Measurements from ENCODE around the gene CYP46A1.

CYP46A1 gene

DNA sequence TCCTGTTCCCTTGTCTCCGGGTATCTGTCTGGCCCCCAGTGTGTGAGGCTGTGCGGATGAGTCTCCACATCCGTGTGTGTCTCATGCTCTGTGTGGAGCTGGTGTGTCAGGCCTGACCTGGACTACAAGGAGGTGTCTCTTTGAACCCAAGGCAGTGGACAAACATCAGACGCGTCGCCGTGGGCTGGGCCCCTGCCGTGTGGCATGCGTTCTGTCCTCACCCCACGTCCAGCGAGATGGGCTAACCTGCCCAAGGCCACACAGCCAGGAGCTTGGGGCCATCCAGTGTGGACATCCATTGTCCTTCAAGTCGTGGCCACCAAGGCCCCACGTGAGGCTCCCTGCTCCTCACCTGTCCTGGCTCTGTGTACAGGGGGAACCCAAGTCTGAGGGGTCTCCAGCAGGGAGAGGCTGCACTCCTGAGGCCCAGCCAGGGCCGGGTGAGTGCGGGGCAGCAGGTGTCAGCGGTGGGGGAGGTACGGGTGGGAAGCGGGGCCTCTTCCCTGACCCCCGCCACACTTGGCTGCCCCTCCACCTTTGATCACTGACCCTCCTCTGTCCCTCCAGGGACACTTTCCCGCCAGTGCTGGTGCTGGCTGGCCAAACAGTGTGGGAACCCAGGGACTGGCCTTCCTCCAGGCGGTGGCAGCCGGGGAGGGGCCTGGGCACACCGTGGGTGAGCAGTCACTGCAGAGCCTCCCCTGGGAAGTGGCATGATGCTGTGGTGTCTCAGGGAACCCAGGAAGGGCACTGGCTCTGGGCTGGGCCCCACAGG, 48.5 kb downstream of the CYP46A1 start:
- H3K9ac ChIP-seq (ENCODE audit: low read length), result no peak overlapping the region
- H3K9me3 ChIP-seq (ENCODE audit: control insufficient read depth, insufficient read depth, low read depth, low read length), result no peaks in the 10 kb centered on the region
- H3K4me1 ChIP-seq (ENCODE audit: control insufficient read depth, insufficient read depth, low read length), result peaks cover 6% of the 10 kb centered on the region
- no peak overlapping the region for H3K27ac ChIP-seq (ENCODE audit: low read depth, low read length)
- no peak overlapping the region for H3K4me3 ChIP-seq (ENCODE audit: low read depth, low read length)
- no peaks in the 10 kb centered on the region for H3K27me3 ChIP-seq (ENCODE audit: control insufficient read depth, insufficient read depth, low read length)
- no peaks in the 10 kb centered on the region for H3K36me3 ChIP-seq (ENCODE audit: control insufficient read depth, insufficient read depth, low read length)

DNA sequence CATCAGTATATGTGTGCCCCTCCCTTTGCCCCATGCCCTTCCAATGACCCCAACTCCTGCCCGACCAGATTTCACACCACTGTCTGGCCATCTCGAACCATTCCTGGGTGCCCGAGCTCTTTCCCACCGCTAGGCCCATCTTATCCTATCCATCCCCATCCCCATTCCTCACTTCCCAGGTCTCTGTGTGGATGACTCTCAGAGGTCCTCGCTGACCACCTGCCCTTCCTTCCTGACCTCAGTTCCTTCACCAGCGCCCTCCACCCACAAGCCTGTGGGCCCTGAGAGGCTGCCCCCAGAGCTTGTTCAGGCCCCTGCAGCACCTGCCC, 49.1 kb downstream of the CYP46A1 start:
- H3K4me3 ChIP-seq (ENCODE audit: low read depth, low read length), result no peak overlapping the region
- peaks cover 6% of the 10 kb centered on the region for H3K4me1 ChIP-seq (ENCODE audit: control insufficient read depth, insufficient read depth, low read length)
- no peak overlapping the region for H3K9ac ChIP-seq (ENCODE audit: low read length)
- H3K36me3 ChIP-seq (ENCODE audit: control insufficient read depth, insufficient read depth, low read length), result no peaks in the 10 kb centered on the region
- H3K27me3 ChIP-seq (ENCODE audit: control insufficient read depth, insufficient read depth, low read length), result no peaks in the 10 kb centered on the region
- H3K27ac ChIP-seq (ENCODE audit: low read depth, low read length), result no peak overlapping the region
- no peaks in the 10 kb centered on the region for H3K9me3 ChIP-seq (ENCODE audit: control insufficient read depth, insufficient read depth, low read depth, low read length)

DNA sequence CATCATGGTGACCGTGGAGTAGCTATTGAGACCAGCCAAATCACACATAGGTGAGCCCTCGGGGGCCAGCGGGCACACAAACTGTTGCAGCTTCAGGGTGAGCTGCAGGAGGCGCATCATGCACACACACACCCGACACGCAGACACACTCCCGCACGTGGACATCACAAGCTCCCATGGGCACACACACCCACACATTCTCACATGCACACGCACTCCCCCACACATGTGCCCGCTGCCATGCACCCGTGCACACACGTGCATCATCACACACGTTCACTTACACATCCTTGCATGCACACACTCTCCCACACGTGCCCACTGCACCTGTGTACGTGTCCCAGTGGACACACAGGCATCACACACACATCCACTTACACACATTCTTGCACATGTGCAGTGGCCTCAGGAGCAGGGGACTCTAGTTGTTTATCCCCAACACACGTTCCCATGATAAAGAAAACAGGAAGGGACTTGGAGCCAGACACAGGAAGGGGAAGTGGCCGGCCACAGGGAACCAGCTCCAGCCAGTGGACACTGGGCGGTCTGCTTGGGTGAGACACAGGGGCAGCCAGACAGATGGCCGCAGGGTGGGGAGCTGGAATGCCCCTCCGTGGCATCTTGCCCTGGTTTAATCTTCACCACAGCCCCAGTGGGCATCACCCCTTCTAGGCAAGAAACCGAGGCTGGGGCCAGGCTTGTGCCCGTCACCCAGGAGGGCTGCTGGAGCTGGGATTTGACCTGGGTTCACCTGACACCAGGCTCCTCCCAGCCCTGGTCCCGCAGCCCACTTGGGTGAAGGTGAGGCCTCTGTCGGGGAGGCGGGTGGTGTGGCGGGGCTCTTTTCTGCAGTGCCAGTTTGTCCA, 49.7 kb downstream of the CYP46A1 start:
- H3K9me3 ChIP-seq (ENCODE audit: control insufficient read depth, insufficient read depth, low read depth, low read length), result no peaks in the 10 kb centered on the region
- no peaks in the 10 kb centered on the region for H3K36me3 ChIP-seq (ENCODE audit: control insufficient read depth, insufficient read depth, low read length)
- peaks cover 6% of the 10 kb centered on the region for H3K4me1 ChIP-seq (ENCODE audit: control insufficient read depth, insufficient read depth, low read length)
- H3K27me3 ChIP-seq (ENCODE audit: control insufficient read depth, insufficient read depth, low read length), result no peaks in the 10 kb centered on the region
- H3K9ac ChIP-seq (ENCODE audit: low read length), result no peak overlapping the region
- no peak overlapping the region for H3K4me3 ChIP-seq (ENCODE audit: low read depth, low read length)
- H3K27ac ChIP-seq (ENCODE audit: low read depth, low read length), result no peak overlapping the region

DNA sequence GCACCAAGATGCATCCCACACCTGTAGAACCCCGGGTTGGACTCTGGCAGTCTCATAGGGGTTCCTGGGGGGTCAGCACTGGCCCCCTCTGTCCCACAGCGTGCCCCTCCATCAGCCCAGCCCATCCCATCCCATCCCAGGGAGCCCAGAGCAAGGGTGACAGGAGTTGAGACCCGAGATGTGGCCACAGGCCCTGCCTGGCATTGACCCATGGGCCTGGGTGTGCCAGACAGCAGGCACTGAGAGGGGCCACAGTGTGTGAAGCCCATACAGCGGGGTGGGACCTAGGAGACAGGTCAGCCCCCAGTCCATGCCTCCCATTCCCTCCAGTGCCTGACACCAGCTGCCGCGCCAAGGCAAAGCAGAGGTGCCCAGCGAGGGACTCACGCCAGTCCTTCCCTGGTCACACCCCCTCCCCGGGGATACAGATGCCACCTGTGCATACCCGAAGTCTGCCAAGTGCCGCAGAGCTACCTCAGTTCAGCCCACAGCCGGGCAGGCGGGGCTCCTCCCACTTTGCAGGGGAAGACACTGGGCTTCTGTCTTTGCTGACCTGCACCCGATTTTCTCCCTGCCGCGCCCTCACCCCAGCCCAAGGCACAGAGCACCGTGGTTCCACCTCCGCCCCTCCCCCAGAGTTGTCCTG, 50.4 kb downstream of the CYP46A1 start:
- Histone ChIP-seq H3K27me3 (ENCODE audit: control insufficient read depth, insufficient read depth, low read length) (no peaks in the 10 kb centered on the region), H3K9ac (ENCODE audit: low read length) (no peak overlapping the region), H3K4me1 (ENCODE audit: control insufficient read depth, insufficient read depth, low read length) (peaks cover 9% of the 10 kb centered on the region), H3K4me3 (ENCODE audit: low read depth, low read length) (no peak overlapping the region), H3K9me3 (ENCODE audit: control insufficient read depth, insufficient read depth, low read depth, low read length) (no peaks in the 10 kb centered on the region), H3K36me3 (ENCODE audit: control insufficient read depth, insufficient read depth, low read length) (no peaks in the 10 kb centered on the region), H3K27ac (ENCODE audit: low read depth, low read length) (no peak overlapping the region)

DNA sequence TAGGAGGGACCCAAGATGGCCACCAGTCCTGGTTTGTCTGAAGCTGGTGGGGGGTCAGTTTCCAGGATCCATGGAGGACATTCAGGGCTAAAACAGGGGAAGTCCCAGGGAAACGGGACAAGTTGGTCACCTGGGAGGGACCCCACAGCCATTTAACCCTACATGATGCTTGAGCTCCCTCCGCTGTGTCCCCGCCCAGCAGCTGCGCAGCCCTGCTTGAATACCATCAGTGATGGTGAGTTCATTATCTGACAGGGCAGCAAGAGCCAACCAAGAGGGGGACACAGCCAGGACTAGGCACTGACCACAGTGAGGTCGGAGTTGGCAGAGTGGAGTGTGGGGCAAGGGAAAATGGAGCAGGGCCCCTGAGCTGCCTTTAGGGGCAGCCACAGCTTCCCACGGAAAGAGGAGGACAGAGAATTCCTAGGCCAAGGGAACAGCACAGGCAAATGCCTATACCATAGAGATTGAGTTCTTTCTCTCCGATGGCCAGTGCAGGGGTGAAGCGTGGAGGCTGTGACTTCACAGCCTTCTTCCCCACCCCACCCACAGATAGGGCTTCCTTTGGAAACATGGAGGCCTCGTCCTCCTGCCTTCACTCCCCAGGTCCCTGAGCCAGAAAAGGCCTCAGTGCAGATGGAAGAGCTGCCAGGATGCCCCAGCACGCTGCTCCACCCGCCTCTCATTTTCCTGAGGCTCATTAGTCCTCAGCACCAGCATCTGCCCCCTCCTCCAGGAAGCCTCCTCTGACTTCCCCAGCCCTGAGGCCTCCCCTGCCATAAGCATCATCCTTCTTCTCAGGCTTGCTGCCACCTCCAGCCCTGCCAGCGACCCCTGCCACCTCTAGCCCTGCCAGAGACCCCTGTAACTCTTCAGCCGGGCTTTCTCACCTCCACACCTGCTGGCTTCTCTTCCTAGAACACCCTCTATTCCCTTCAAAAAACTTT, 51.4 kb downstream of the CYP46A1 start:
- Histone ChIP-seq H3K9ac (ENCODE audit: low read length) (no peak overlapping the region), H3K4me3 (ENCODE audit: low read depth, low read length) (no peak overlapping the region), H3K36me3 (ENCODE audit: control insufficient read depth, insufficient read depth, low read length) (no peaks in the 10 kb centered on the region), H3K4me1 (ENCODE audit: control insufficient read depth, insufficient read depth, low read length) (peaks cover 9% of the 10 kb centered on the region), H3K27me3 (ENCODE audit: control insufficient read depth, insufficient read depth, low read length) (no peaks in the 10 kb centered on the region), H3K9me3 (ENCODE audit: control insufficient read depth, insufficient read depth, low read depth, low read length) (no peaks in the 10 kb centered on the region), H3K27ac (ENCODE audit: low read depth, low read length) (no peak overlapping the region)

DNA sequence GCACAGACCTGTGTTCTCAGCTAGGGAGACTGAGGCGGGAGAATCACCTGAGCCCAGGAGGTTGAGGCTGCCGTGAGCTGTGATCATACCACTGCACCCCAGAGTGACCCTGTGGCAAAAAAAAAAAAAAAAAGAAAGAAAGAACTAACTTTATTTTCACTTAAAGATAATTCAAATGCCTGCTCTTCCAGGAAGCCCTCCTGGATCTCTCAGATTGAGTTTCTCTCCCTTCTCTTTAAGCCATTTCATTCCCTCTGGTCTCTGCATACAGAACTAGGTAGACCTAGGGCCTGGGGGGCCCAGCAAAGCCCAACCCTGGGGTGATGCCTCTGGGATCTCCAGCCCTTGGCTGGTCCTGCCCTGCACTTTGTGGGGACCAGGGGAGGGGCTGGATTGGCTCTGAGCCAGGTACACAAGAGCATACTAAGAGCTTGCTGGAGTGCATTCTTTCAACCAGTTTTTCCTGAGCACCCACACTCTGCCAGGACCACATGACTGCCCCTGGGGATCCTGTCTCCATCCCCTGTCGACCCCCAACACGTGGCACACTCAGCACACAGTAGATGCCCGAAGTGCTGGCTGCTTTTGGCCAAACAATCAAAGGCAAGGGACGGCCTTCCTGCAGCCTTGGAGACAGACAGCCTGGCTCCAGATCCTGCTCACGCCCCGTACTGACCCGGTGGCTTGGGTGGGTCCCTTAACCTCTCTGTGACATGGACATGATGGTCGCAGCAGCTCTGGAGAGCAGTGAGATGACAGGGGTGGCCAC, 52.7 kb downstream of the CYP46A1 start:
- Histone ChIP-seq H3K27ac (ENCODE audit: low read depth, low read length) (no peak overlapping the region), H3K4me3 (ENCODE audit: low read depth, low read length) (no peak overlapping the region), H3K4me1 (ENCODE audit: control insufficient read depth, insufficient read depth, low read length) (peaks cover 3% of the 10 kb centered on the region), H3K9ac (ENCODE audit: low read length) (no peak overlapping the region), H3K27me3 (ENCODE audit: control insufficient read depth, insufficient read depth, low read length) (no peaks in the 10 kb centered on the region), H3K9me3 (ENCODE audit: control insufficient read depth, insufficient read depth, low read depth, low read length) (no peaks in the 10 kb centered on the region), H3K36me3 (ENCODE audit: control insufficient read depth, insufficient read depth, low read length) (no peaks in the 10 kb centered on the region)

DNA sequence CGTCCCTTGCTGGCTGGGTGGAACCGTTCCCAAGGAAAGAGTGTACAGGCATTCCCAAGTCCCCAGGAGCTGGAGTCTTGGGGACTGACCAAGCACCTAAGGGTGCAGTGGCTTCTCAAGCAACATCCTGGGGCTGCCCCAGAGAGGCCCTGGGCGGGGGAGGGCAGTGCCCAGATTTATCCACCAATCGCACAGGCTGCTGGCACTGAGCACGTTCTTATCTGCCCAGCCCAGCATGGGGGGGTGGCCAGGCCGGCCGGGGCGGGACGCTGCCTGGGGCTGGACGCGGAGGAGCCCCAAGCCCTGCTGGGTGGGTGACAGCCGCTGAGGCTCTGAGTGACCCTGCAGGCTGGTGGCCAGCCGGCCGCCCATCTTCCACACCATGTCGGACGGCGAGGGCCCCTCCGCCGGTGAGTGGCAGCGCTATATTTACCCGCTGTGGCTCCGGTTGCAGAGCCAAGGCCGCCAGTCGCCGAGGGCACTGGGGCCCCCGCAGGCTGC, 53.4 kb downstream of the CYP46A1 start:
- no peaks in the 10 kb centered on the region for H3K36me3 ChIP-seq (ENCODE audit: control insufficient read depth, insufficient read depth, low read length)
- H3K4me3 ChIP-seq (ENCODE audit: low read depth, low read length), result no peak overlapping the region
- H3K27me3 ChIP-seq (ENCODE audit: control insufficient read depth, insufficient read depth, low read length), result no peaks in the 10 kb centered on the region
- H3K9ac ChIP-seq (ENCODE audit: low read length), result no peak overlapping the region
- no peaks in the 10 kb centered on the region for H3K9me3 ChIP-seq (ENCODE audit: control insufficient read depth, insufficient read depth, low read depth, low read length)
- H3K4me1 ChIP-seq (ENCODE audit: control insufficient read depth, insufficient read depth, low read length), result peaks cover 3% of the 10 kb centered on the region
- no peak overlapping the region for H3K27ac ChIP-seq (ENCODE audit: low read depth, low read length)

DNA sequence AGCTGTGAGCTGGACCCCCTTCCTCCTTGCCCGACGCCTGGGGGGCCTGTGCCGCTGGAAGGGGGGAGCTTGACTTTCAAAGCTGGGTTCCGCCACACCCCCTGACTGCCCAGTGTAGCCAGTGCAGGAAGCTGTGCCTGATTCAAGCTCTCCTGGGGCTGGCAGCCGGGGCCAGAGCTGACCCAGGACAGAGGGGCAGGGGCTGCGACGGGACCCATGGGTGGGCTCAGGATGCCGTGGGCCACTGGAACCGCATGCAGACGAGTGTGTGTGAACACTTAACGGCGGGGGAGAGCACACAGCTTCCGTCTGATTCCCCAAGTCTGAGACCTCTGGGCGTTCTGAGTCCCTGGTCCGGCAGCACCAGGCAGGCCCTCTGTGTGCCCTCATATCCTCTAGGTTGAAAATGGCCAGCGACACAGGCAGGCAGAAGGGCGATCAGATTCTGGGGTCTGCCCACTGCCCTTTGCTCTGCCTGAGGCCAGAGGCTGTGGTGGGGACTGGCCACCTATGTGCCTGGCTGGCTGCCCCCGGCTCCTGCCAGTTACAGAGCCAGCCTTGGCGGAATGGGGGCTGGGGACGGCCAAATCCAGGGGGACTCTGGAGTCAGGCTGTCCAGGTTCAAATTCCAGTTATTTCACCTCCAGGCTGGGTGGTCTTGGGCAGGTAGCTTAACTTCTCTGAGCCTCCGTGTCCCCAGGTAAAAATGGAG, 54.0 kb downstream of the CYP46A1 start:
- Histone ChIP-seq H3K9ac (ENCODE audit: low read length) (no peak overlapping the region), H3K4me3 (ENCODE audit: low read depth, low read length) (no peak overlapping the region)

DNA sequence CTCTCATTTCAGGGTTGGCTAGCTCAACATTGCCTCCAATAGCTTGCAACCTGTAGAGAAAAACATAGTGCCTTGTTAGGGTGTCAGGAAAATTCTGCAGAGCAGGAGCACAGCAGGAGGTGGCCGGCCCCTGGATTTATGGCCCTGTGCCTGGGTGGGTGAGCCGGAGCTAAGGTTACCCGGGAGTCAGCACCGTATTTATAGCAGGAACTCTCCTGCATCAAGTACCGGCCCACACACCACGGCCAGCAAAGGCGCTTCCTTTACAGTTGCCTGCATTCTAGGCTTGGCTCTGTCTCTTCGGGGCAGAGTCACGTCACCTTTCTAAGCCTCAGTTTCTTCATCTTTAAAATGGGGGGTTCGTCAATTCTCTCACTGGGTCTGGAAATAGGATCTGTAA, 56.3 kb downstream of the CYP46A1 start:
- no peak overlapping the region for H3K9ac ChIP-seq (ENCODE audit: low read length)
- H3K4me3 ChIP-seq (ENCODE audit: low read depth, low read length), result no peak overlapping the region
- no peak overlapping the region for H3K27ac ChIP-seq (ENCODE audit: low read depth, low read length)
- peaks cover 25% of the 10 kb centered on the region for H3K4me1 ChIP-seq (ENCODE audit: control insufficient read depth, insufficient read depth, low read length)
- no peaks in the 10 kb centered on the region for H3K9me3 ChIP-seq (ENCODE audit: control insufficient read depth, insufficient read depth, low read depth, low read length)
- H3K36me3 ChIP-seq (ENCODE audit: control insufficient read depth, insufficient read depth, low read length), result no peaks in the 10 kb centered on the region
- H3K27me3 ChIP-seq (ENCODE audit: control insufficient read depth, insufficient read depth, low read length), result no peaks in the 10 kb centered on the region

More for the DNA sequence above, 54.0 kb downstream of the CYP46A1 start:
- Histone ChIP-seq H3K9me3 (ENCODE audit: control insufficient read depth, insufficient read depth, low read depth, low read length) (no peaks in the 10 kb centered on the region), H3K27ac (ENCODE audit: low read depth, low read length) (no peak overlapping the region), H3K4me1 (ENCODE audit: control insufficient read depth, insufficient read depth, low read length) (peaks cover 5% of the 10 kb centered on the region), H3K36me3 (ENCODE audit: control insufficient read depth, insufficient read depth, low read length) (no peaks in the 10 kb centered on the region), H3K27me3 (ENCODE audit: control insufficient read depth, insufficient read depth, low read length) (no peaks in the 10 kb centered on the region)
